OCI-LY1 (cell line): ENCODE measurements around the gene TSBP1.
"Not testable (repeated sequence)": the region's sequence is repeated elsewhere in the genome, so short reads cannot be mapped to it uniquely, and the experiment has no call there.

Experiments used
- H2AFZ ChIP-seq: fragments of 200-600 bp; sonication (generic), shearing (Covaris generic); 2 replicates; pipeline ENCODE4 v1.6.0; 2014; ENCODE audit warnings: antibody characterized with exemption, mild to moderate bottlenecking, low read length
- H3F3A ChIP-seq: fragments of 200-600 bp; sonication (generic), shearing (Covaris generic); 2 replicates; pipeline ENCODE4 v1.6.0; 2014; ENCODE audit warnings: mild to moderate bottlenecking, antibody characterized with exemption, low read length, moderate library complexity; ENCODE audit not compliant: insufficient read depth
- H3K27ac ChIP-seq: fragments of 200-600 bp; sonication (generic); 2 replicates; pipeline ENCODE4 v1.5.1; 2014; ENCODE audit warnings: low read length, mixed run types, mild to moderate bottlenecking, low read depth; ENCODE audit not compliant: poor library complexity, severe bottlenecking
- H3K27me3 ChIP-seq: fragments of 200-600 bp; sonication (generic); 2 replicates; pipeline ENCODE4 v1.6.0; 2014; ENCODE audit warnings: antibody characterized with exemption, mild to moderate bottlenecking, low read length, moderate library complexity; ENCODE audit not compliant: insufficient read depth
- H3K36me3 ChIP-seq: fragments of 200-600 bp; sonication (generic); 2 replicates; pipeline ENCODE4 v1.6.1; 2014; ENCODE audit warnings: mild to moderate bottlenecking, antibody characterized with exemption, low read length, moderate library complexity, mixed read lengths; ENCODE audit not compliant: insufficient read depth
- H3K4me1 ChIP-seq: fragments of 200-600 bp; sonication (generic); 2 replicates; pipeline ENCODE4 v1.5.1; 2014; ENCODE audit warnings: mild to moderate bottlenecking, low read length, moderate library complexity; ENCODE audit not compliant: insufficient read depth, severe bottlenecking
- H3K4me2 ChIP-seq: fragments of 200-600 bp; sonication (generic), shearing (Covaris generic); 2 replicates; pipeline ENCODE4 v1.6.1; 2014; ENCODE audit warnings: low read length
- H3K4me3 ChIP-seq: fragments of 200-600 bp; sonication (generic); 2 replicates; pipeline ENCODE4 v1.5.1; 2014; ENCODE audit warnings: low read length, low read depth, mild to moderate bottlenecking, mixed read lengths; ENCODE audit not compliant: poor library complexity, severe bottlenecking
- H3K79me2 ChIP-seq: fragments of 200-600 bp; shearing (Covaris generic); 2 replicates; pipeline ENCODE4 v1.6.1; 2016; ENCODE audit warnings: mixed run types, low read length, mixed read lengths; ENCODE audit not compliant: insufficient read depth
- H3K9ac ChIP-seq: fragments of 200-600 bp; sonication (generic), shearing (Covaris generic); 2 replicates; pipeline ENCODE4 v1.6.1; 2014; ENCODE audit warnings: mild to moderate bottlenecking, low read length, mixed read lengths
- H3K9me2 ChIP-seq: fragments of 200-600 bp; sonication (generic), shearing (Covaris generic); 2 replicates; pipeline ENCODE4 v1.6.1; 2014; ENCODE audit warnings: low read depth, mild to moderate bottlenecking, low read length, mixed read lengths
- H3K9me3 ChIP-seq: fragments of 200-600 bp; shearing (Covaris generic); 2 replicates; pipeline ENCODE4 v1.6.1; 2014; ENCODE audit warnings: low read length, mixed read lengths
- H4K20me1 ChIP-seq: fragments of 200-600 bp; sonication (generic), shearing (Covaris generic); 2 replicates; pipeline ENCODE4 v1.6.0; 2016; ENCODE audit warnings: mild to moderate bottlenecking, low read length; ENCODE audit not compliant: insufficient read depth
- CTCF ChIP-seq: fragments of 200-600 bp; sonication (generic), shearing (Covaris generic); IDR thresholded peaks from 2 replicates; pipeline ENCODE4 v1.5.1; 2017; ENCODE audit warnings: mild to moderate bottlenecking, antibody characterized with exemption, low read length, moderate library complexity, mixed read lengths
- EZH2 ChIP-seq: fragments of 200-600 bp; sonication (generic), shearing (Covaris generic); IDR thresholded peaks from 2 replicates; pipeline ENCODE4 v1.8.0; 2017; ENCODE audit warnings: borderline replicate concordance, mixed run types, mild to moderate bottlenecking, antibody characterized with exemption, low read length, moderate library complexity, mixed read lengths

Gene TSBP1

GRCh38 chr6:32370505-32370904, 1.2 kb downstream of the TSBP1 start:
- no peak overlapping the region for H3K9ac ChIP-seq
- no peaks in the 10 kb centered on the region for H3K9me2 ChIP-seq
- H4K20me1 ChIP-seq = no peaks in the 10 kb centered on the region
- H3K4me3 ChIP-seq = no peak overlapping the region
- no peak overlapping the region for H3K4me2 ChIP-seq
- no peaks in the 10 kb centered on the region for H3K79me2 ChIP-seq
- no peaks in the 10 kb centered on the region for H3K27me3 ChIP-seq
- no peaks in the 10 kb centered on the region for H3F3A ChIP-seq
- no peak overlapping the region for H2AFZ ChIP-seq
- H3K27ac ChIP-seq = no peak overlapping the region
- TF ChIP-seq EZH2 (no peak), CTCF (no peak)
- no peaks in the 10 kb centered on the region for H3K36me3 ChIP-seq
- no peaks in the 10 kb centered on the region for H3K4me1 ChIP-seq
- no peaks in the 10 kb centered on the region for H3K9me3 ChIP-seq

- Histone ChIP-seq H3K4me2 (no peak overlapping the region), H3K27me3 (no peaks in the 10 kb centered on the region), H2AFZ (no peak overlapping the region)
Observed at GRCh38 chr6:32369660-32370059, 2.0 kb downstream of the TSBP1 start.

DNA sequence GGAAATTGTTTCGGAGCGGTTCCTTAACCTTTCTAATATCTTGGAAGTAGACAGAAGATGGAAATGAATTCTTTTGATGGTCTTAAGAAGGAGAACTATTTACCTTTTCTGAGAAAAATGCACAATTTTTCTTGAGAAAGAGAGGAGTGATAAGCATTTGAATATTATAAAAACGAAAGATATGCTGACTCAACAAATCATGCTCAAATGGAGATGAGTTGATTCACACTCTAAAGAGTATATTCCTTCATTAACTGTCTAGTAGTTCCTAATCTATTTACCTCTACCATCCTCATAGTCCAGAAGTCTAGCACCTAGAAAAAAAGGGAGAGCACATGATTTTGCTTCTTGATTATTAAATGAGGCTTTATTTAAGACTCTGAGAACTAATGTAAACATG, 4.1 kb downstream of the TSBP1 start:
- no peaks in the 10 kb centered on the region for H4K20me1 ChIP-seq
- H3K36me3 ChIP-seq = no peaks in the 10 kb centered on the region
- H3K4me1 ChIP-seq = no peaks in the 10 kb centered on the region
- H3K9me3 ChIP-seq = no peaks in the 10 kb centered on the region
- H3K79me2 ChIP-seq = no peaks in the 10 kb centered on the region
- H3K4me3 ChIP-seq = no peak overlapping the region
- no peak for TF ChIP-seq EZH2
- no peak for TF ChIP-seq CTCF
- H2AFZ ChIP-seq = no peak overlapping the region
- no peak overlapping the region for H3K27ac ChIP-seq
- no peaks in the 10 kb centered on the region for H3K27me3 ChIP-seq
- no peak overlapping the region for H3K4me2 ChIP-seq
- H3F3A ChIP-seq = no peaks in the 10 kb centered on the region
- no peak overlapping the region for H3K9ac ChIP-seq
- no peaks in the 10 kb centered on the region for H3K9me2 ChIP-seq

More at GRCh38 chr6:32369660-32370059, 2.0 kb downstream of the TSBP1 start:
- no peaks in the 10 kb centered on the region for H3K79me2 ChIP-seq
- TF ChIP-seq EZH2 = no peak
- no peak for TF ChIP-seq CTCF
- no peaks in the 10 kb centered on the region for H3K4me1 ChIP-seq
- H3K27ac ChIP-seq = no peak overlapping the region
- H3K4me3 ChIP-seq = no peak overlapping the region
- no peaks in the 10 kb centered on the region for H3K9me3 ChIP-seq
- no peaks in the 10 kb centered on the region for H3F3A ChIP-seq
- H3K9me2 ChIP-seq = no peaks in the 10 kb centered on the region
- H4K20me1 ChIP-seq = no peaks in the 10 kb centered on the region
- no peak overlapping the region for H3K9ac ChIP-seq
- no peaks in the 10 kb centered on the region for H3K36me3 ChIP-seq

DNA sequence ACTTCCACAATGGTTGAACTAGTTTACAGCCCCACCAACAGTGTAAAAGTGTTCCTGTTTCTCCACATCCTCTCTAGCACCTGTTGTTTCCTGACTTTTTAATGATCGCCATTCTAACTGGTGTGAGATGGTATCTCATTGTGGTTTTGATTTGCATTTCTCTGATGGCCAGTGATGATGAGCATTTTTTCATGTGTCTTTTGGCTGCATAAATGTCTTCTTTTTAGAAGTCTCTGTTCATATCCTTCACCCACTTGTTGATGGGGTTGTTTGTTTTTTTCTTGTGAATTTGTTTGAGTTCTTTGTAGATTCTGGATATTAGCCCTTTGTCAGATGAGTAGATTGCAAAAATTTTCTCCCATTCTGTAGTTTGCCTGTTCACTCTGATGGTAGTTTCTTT, 12.5 kb downstream of the TSBP1 start:
- not testable (repeated sequence) for H3K4me2 ChIP-seq, H3K9me2 ChIP-seq, H3K4me1 ChIP-seq, H3K9ac ChIP-seq, H3F3A ChIP-seq, H3K27ac ChIP-seq, H3K79me2 ChIP-seq, H2AFZ ChIP-seq, H4K20me1 ChIP-seq, H3K9me3 ChIP-seq, H3K36me3 ChIP-seq, H3K27me3 ChIP-seq, H3K4me3 ChIP-seq

- not testable (repeated sequence) for H3K4me1 ChIP-seq, H3K4me3 ChIP-seq, H2AFZ ChIP-seq, H4K20me1 ChIP-seq, H3K36me3 ChIP-seq, H3K27me3 ChIP-seq, H3K9ac ChIP-seq, H3K27ac ChIP-seq, H3K79me2 ChIP-seq, H3K9me2 ChIP-seq, H3F3A ChIP-seq, H3K9me3 ChIP-seq, H3K4me2 ChIP-seq
Observed at GRCh38 chr6:32358548-32358947, 13.2 kb downstream of the TSBP1 start.
